Astrocyte (in vitro differentiated cells and primary cell): Measurements from ENCODE around the gene UST. TPM values are rescaled to one million over a fixed set of nuclear protein-coding genes. Genes with fewer than 3 reads are reported as not detected.

ENCODE experiments used
- DNase-seq: peaks from one replicate; pipeline ENCODE4 v3.0.0-alpha.2; 2010; ENCODE audit warnings: low read depth
- FAIRE-seq: peaks from 2 replicates; lab custom pipeline; 2011; peaks lifted over from hg19 to GRCh38; lab: Jason Lieb, UNC
- H2AFZ ChIP-seq: 2 replicates; pipeline ENCODE4 v1.6.0; 2012; ENCODE audit warnings: low read depth, low read length, inconsistent platforms
- H3K27ac ChIP-seq: 2 replicates; pipeline ENCODE4 v1.5.1; 2011; ENCODE audit warnings: low read depth, low read length, inconsistent platforms
- H3K27me3 ChIP-seq: 2 replicates; pipeline ENCODE4 v1.6.0; 2011; ENCODE audit warnings: low read length, inconsistent platforms; ENCODE audit not compliant: insufficient read depth
- H3K36me3 ChIP-seq: 2 replicates; pipeline ENCODE4 v1.5.1; 2011; ENCODE audit warnings: low read length, inconsistent platforms; ENCODE audit not compliant: insufficient read depth
- H3K4me1 ChIP-seq: 2 replicates; pipeline ENCODE4 v1.5.1; 2011; ENCODE audit warnings: low read length, inconsistent platforms; ENCODE audit not compliant: insufficient read depth
- H3K4me2 ChIP-seq: 2 replicates; pipeline ENCODE4 v1.6.0; 2012; ENCODE audit warnings: low read length, inconsistent platforms
- H3K4me3 ChIP-seq: 2 replicates; pipeline ENCODE4 v1.5.1; 2011; ENCODE audit warnings: low read depth, mild to moderate bottlenecking, low read length, inconsistent platforms; ENCODE audit not compliant: insufficient read depth
- H3K79me2 ChIP-seq: 2 replicates; pipeline ENCODE4 v1.6.0; 2012; ENCODE audit warnings: mild to moderate bottlenecking, low read length, inconsistent platforms; ENCODE audit not compliant: insufficient read depth
- H3K9ac ChIP-seq: 2 replicates; pipeline ENCODE4 v1.6.0; 2012; ENCODE audit warnings: mild to moderate bottlenecking, low read length, inconsistent platforms
- H3K9me3 ChIP-seq: 2 replicates; pipeline ENCODE4 v1.5.1; 2012; ENCODE audit warnings: low read depth, mild to moderate bottlenecking, low read length, inconsistent platforms; ENCODE audit not compliant: insufficient read depth
- H4K20me1 ChIP-seq: 2 replicates; pipeline ENCODE4 v1.6.0; 2012; ENCODE audit warnings: low read length, inconsistent platforms; ENCODE audit not compliant: insufficient read depth
- H3K27ac Mint-ChIP-seq: one replicate; pipeline ENCODE4 v1.8.0; 2021; ENCODE audit warnings: mild to moderate bottlenecking, mixed read lengths; ENCODE audit not compliant: unreplicated experiment
- H3K27me3 Mint-ChIP-seq: one replicate; pipeline ENCODE4 v1.8.0; 2021; ENCODE audit warnings: low read depth, mixed read lengths; ENCODE audit not compliant: unreplicated experiment
- H3K36me3 Mint-ChIP-seq: one replicate; pipeline ENCODE4 v1.8.0; 2021; ENCODE audit warnings: low read depth, mixed read lengths; ENCODE audit not compliant: unreplicated experiment
- H3K4me1 Mint-ChIP-seq: one replicate; pipeline ENCODE4 v1.8.0; 2021; ENCODE audit warnings: low read depth, mixed read lengths; ENCODE audit not compliant: unreplicated experiment
- H3K4me3 Mint-ChIP-seq: one replicate; pipeline ENCODE4 v1.8.0; 2021; ENCODE audit warnings: mild to moderate bottlenecking, moderate library complexity, mixed read lengths; ENCODE audit not compliant: unreplicated experiment
- H3K9me3 Mint-ChIP-seq: one replicate; pipeline ENCODE4 v1.8.0; 2021; ENCODE audit warnings: mild to moderate bottlenecking, mixed read lengths; ENCODE audit not compliant: unreplicated experiment
- CTCF ChIP-seq: IDR thresholded peaks from 2 replicates; pipeline ENCODE4 v1.5.1; 2011; ENCODE audit warnings: low read depth, mild to moderate bottlenecking, inconsistent platforms, low read length, moderate library complexity; ENCODE audit not compliant: insufficient read depth
- EZH2 ChIP-seq: IDR thresholded peaks from 2 replicates; pipeline ENCODE4 v1.6.1; 2012; ENCODE audit warnings: mild to moderate bottlenecking, low read length, inconsistent platforms; ENCODE audit not compliant: insufficient read depth
- total RNA-seq: library from RNA; stranded (reverse); gene quantifications from 2 replicates; pipeline ENCODE4 v1.2.1, GENCODE V29; 2021

The UST gene
- total RNA-seq, 1 donor from 2014 or later = 15.3 TPM

GRCh38 chr6:148969603-148970061 lies 222.8 kb downstream of the UST start:
- Histone ChIP-seq H2AFZ (no peak overlapping the region), H3K36me3 (no peaks in the 10 kb centered on the region), H3K27me3 (no peaks in the 10 kb centered on the region), H3K4me2 (peak overlapping the region; percentile 2), H3K27ac (peak overlapping the region; percentile 25), H3K9me3 (no peaks in the 10 kb centered on the region), H4K20me1 (no peaks in the 10 kb centered on the region), H3K4me3 (no peak overlapping the region), H3K79me2 (no peaks in the 10 kb centered on the region), H3K9ac (peak overlapping the region; percentile 28), H3K4me1 (peaks cover 28% of the 10 kb centered on the region)
- DNase-seq (peak; percentile 70), FAIRE-seq (no peak)
- H3K4me1 Mint-ChIP-seq = peaks cover 16% of the 10 kb centered on the region
- peaks cover 1% of the 10 kb centered on the region for H3K36me3 Mint-ChIP-seq
- peaks cover 1% of the 10 kb centered on the region for H3K9me3 Mint-ChIP-seq
- TF ChIP-seq CTCF (no peak), EZH2 (no peak)
- H3K4me3 Mint-ChIP-seq = no peak overlapping the region
- peaks cover 4% of the 10 kb centered on the region for H3K27me3 Mint-ChIP-seq
- no peak overlapping the region for H3K27ac Mint-ChIP-seq

DNA sequence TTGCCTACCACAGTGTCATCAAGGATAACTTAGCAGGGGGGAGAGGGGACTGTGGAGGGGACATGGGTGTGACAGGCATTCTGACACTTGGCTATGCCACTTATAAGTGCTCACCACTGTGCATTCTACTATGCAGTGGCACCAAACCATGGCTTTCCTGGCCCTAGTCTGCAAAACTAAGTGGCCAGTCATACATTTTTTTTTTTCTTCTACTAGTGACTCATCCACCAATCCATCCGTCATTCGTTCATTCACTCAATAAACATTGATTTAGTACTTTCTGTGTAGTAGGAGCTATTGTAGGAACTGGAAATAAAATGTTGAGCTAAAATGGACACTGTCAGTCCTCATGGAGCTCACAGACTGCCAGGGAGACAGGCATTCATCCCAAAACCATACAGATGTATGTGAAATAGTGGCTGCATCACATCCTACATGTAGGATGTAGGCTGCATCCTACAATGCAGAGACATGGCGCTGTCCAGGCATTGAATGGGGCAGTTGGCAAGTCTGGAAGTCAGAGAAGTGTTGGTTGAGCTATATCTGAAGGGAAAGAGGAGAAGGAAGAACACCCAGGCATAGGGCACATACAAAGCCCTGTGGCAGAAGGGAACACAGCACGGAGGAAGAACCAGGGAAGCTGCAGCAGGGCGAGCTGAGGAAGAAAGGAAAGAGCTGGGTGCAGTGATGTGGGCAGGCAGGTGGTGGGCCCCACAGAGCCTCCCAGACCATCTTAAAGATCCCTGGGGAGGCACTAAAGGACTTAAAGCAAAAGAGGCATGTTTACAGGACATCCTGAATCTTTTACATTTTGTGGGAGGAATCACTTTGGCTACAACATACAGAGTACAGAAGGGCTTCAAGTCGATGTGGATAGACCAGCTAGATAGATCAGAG lies 224.4 kb downstream of the UST start:
- H3K27ac Mint-ChIP-seq = no peak overlapping the region
- no peaks in the 10 kb centered on the region for H4K20me1 ChIP-seq
- H3K4me3 Mint-ChIP-seq = no peak overlapping the region
- no peak for FAIRE-seq
- no peak overlapping the region for H3K27ac ChIP-seq
- DNase-seq = peak; percentile 34
- no peaks in the 10 kb centered on the region for H3K9me3 ChIP-seq
- H3K4me3 ChIP-seq = no peak overlapping the region
- H3K36me3 ChIP-seq = no peaks in the 10 kb centered on the region
- peaks cover 28% of the 10 kb centered on the region for H3K4me1 ChIP-seq
- peaks cover 1% of the 10 kb centered on the region for H3K9me3 Mint-ChIP-seq
- H3K9ac ChIP-seq = no peak overlapping the region
- H3K4me2 ChIP-seq = peak overlapping the region; percentile 16
- TF ChIP-seq EZH2 = no peak
- no peak for TF ChIP-seq CTCF
- H3K36me3 Mint-ChIP-seq = peaks cover 1% of the 10 kb centered on the region
- H3K79me2 ChIP-seq = no peaks in the 10 kb centered on the region
- no peaks in the 10 kb centered on the region for H3K27me3 ChIP-seq
- peaks cover 4% of the 10 kb centered on the region for H3K27me3 Mint-ChIP-seq
- no peak overlapping the region for H2AFZ ChIP-seq
- H3K4me1 Mint-ChIP-seq = peaks cover 16% of the 10 kb centered on the region

DNA sequence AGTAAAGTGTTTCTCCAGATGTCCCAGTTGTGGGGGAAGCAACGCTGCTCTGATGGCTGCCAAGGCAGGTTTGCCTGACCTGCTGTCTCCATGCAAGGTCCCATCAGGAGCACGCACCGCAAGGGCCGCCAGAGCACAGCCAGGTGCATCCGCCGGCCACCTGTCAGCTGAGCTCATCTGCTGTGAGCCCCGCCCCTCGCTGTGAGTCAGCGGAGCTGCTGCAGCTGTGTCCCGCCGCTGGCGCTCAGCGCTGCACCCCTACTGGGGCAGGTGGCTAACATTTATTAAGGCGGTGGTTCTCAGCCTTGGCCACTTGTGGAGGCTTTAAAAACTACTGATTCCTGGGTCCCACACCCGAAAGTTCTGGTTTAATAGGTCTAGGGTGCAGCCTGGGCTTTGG lies 225.7 kb downstream of the UST start:
- Histone ChIP-seq H3K4me2 (no peak overlapping the region), H3K4me1 (peaks cover 28% of the 10 kb centered on the region), H4K20me1 (no peaks in the 10 kb centered on the region), H3K9ac (no peak overlapping the region), H3K9me3 (no peaks in the 10 kb centered on the region), H2AFZ (no peak overlapping the region), H3K79me2 (no peaks in the 10 kb centered on the region), H3K27ac (no peak overlapping the region), H3K4me3 (no peak overlapping the region), H3K27me3 (no peaks in the 10 kb centered on the region), H3K36me3 (no peaks in the 10 kb centered on the region)
- TF ChIP-seq CTCF (no peak), EZH2 (no peak)
- Mint-ChIP-seq H3K27me3 (peaks cover 4% of the 10 kb centered on the region), H3K4me1 (peaks cover 16% of the 10 kb centered on the region), H3K9me3 (peaks cover 1% of the 10 kb centered on the region), H3K36me3 (peaks cover 1% of the 10 kb centered on the region), H3K27ac (no peak overlapping the region), H3K4me3 (no peak overlapping the region)
- DNase-seq = peak; percentile 38
- FAIRE-seq = no peak
